Measurements from ENCODE around the gene CLEC17A. TPM values are rescaled to one million over a fixed set of nuclear protein-coding genes. Genes with fewer than 3 reads are reported as not detected.

The CLEC17A gene
- total and polyA plus RNA-seq, 2 experiments from 2014 or later: not detected

GRCh38 chr19:14558370-14559066 lies 24.4 kb upstream of the CLEC17A start:
- WGBS, 2 experiments (ENCODE audit: low coverage in 1 of 2, low lambda C conversion rate in 2 of 2, missing lambda C conversion rate in 2 of 2): 83 to 86% methylated on average over 23 of the region's 23 CpGs
- in situ Hi-C loops (cut with MboI): no loop called here
- Histone ChIP-seq H3K4me3 (no peak overlapping the region), H3F3A (ENCODE audit: insufficient read depth) (no peaks in the 10 kb centered on the region), H3K79me2 (ENCODE audit: insufficient read depth) (no peaks in the 10 kb centered on the region), H3K9ac (no peak overlapping the region), H4K20me1 (ENCODE audit: insufficient read depth) (no peaks in the 10 kb centered on the region), H3K9me3 (ENCODE audit: low read depth) (no peaks in the 10 kb centered on the region), H3K4me1 (ENCODE audit: insufficient read depth) (no peaks in the 10 kb centered on the region; the same call in 1 of the 2 replicates), H3K36me3 (ENCODE audit: low read depth) (no peaks in the 10 kb centered on the region), H3K9me2 (ENCODE audit: insufficient read depth) (no peaks in the 10 kb centered on the region), H2AFZ (no peak overlapping the region), H3K4me2 (ENCODE audit: unreplicated experiment) (no peak overlapping the region), H3K27me3 (replicated peaks; ENCODE audit: insufficient read depth) (no peaks in the 10 kb centered on the region), H3K27ac (no peak overlapping the region)
- DNase-seq: no peak
- TF ChIP-seq EZH2phosphoT487 (IDR thresholded peaks at IDR 0.05; ENCODE audit: insufficient read depth, low read depth): no peak
- TF ChIP-seq EZH2 (IDR thresholded peaks at IDR 0.05; ENCODE audit: insufficient read depth, poor library complexity, severe bottlenecking): no peak

DNA sequence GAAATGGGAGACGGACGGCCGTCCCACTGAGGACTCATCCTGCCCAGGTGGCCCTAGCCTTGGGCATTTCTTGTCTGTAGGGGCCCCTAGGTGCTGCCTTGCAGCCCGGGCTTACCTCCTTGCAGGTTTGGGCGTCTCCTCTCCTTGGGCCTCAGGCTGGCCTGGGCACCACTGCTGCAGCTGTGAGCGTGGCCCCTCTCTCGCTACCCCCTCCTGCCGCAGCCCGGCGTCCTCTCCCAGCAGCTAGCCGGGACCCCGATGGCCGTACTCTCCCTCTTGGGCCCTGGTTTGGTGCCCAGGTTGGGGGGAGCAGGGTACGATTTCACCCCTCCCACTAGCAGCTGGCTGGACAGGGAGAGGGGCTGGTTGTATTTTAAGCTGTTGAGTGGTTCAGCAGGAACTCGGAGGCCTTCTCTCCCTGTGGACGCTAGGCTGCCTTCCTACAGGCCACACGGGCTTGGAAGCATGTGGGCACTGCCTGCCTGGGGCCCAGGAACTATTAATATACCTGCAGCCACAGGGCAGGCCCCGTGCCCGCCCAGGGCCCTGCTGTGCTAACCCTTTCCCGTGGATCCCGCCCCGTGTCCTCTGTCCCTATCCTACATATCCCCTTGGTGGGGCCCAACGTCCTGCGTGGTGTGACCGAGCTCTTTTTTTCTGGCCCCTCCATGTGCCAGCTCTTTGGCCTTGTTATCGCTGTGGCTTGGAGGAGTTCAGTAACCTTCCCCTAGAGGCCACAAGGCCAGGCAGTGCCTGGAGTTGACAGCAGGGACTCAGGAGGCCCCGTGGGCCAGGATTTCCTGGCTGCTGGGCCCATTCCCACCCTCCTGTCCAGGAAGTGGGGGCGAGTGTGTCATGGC lies 22.7 kb upstream of the CLEC17A start:
- no peak for TF ChIP-seq EZH2 (IDR thresholded peaks at IDR 0.05; ENCODE audit: insufficient read depth, poor library complexity, severe bottlenecking)
- no peak for TF ChIP-seq EZH2phosphoT487 (IDR thresholded peaks at IDR 0.05; ENCODE audit: insufficient read depth, low read depth)
- DNase-seq: no peak
- no peaks in the 10 kb centered on the region for H4K20me1 ChIP-seq (ENCODE audit: insufficient read depth)
- H3K79me2 ChIP-seq (ENCODE audit: insufficient read depth): no peaks in the 10 kb centered on the region
- no peaks in the 10 kb centered on the region for H3F3A ChIP-seq (ENCODE audit: insufficient read depth)
- 79 to 80% methylated on average over 24 to 28 of the region's 28 CpGs for WGBS, 2 experiments (ENCODE audit: low coverage in 1 of 2, low lambda C conversion rate in 2 of 2, missing lambda C conversion rate in 2 of 2)
- no peak overlapping the region for H3K4me3 ChIP-seq
- H3K9me3 ChIP-seq (ENCODE audit: low read depth): no peaks in the 10 kb centered on the region
- H3K9ac ChIP-seq: no peak overlapping the region
- H3K4me1 ChIP-seq (ENCODE audit: insufficient read depth): no peaks in the 10 kb centered on the region; the same call in 1 of the 2 replicates
- in situ Hi-C loops (cut with MboI): no loop called here
- no peaks in the 10 kb centered on the region for H3K9me2 ChIP-seq (ENCODE audit: insufficient read depth)
- H2AFZ ChIP-seq: no peak overlapping the region
- no peaks in the 10 kb centered on the region for H3K36me3 ChIP-seq (ENCODE audit: low read depth)
- no peak overlapping the region for H3K4me2 ChIP-seq (ENCODE audit: unreplicated experiment)
- no peak overlapping the region for H3K27ac ChIP-seq
- H3K27me3 ChIP-seq (replicated peaks; ENCODE audit: insufficient read depth): no peaks in the 10 kb centered on the region

DNA sequence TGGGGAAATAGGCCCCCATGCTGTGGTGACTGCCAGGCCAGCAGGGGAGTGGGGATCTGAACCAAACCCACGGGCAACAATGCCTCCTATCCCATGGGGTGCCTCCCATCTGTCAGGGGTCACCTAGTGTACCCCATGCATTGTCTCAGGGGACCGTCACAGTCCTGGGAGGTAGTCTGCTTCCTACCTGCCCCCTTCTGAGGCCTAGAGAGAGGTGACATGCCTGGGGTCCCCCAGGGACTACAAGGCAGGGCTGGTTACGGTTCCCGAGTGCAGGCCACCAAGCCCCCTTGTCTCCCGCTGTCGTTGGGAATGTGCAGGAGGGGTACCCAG lies 22.1 kb upstream of the CLEC17A start:
- Histone ChIP-seq H3F3A (ENCODE audit: insufficient read depth) (no peaks in the 10 kb centered on the region), H3K9me3 (ENCODE audit: low read depth) (no peaks in the 10 kb centered on the region), H3K79me2 (ENCODE audit: insufficient read depth) (no peaks in the 10 kb centered on the region), H3K9ac (no peak overlapping the region), H3K4me3 (no peak overlapping the region), H3K27me3 (replicated peaks; ENCODE audit: insufficient read depth) (no peaks in the 10 kb centered on the region), H4K20me1 (ENCODE audit: insufficient read depth) (no peaks in the 10 kb centered on the region), H3K4me1 (ENCODE audit: insufficient read depth) (no peaks in the 10 kb centered on the region; the same call in 1 of the 2 replicates), H3K4me2 (ENCODE audit: unreplicated experiment) (no peak overlapping the region), H2AFZ (no peak overlapping the region), H3K36me3 (ENCODE audit: low read depth) (no peaks in the 10 kb centered on the region), H3K27ac (no peak overlapping the region), H3K9me2 (ENCODE audit: insufficient read depth) (no peaks in the 10 kb centered on the region)
- in situ Hi-C loops (cut with MboI): no loop called here
- 85 to 86% methylated on average over 6 of the region's 6 CpGs for WGBS, 2 experiments (ENCODE audit: low coverage in 1 of 2, low lambda C conversion rate in 2 of 2, missing lambda C conversion rate in 2 of 2)
- TF ChIP-seq EZH2 (IDR thresholded peaks at IDR 0.05; ENCODE audit: insufficient read depth, poor library complexity, severe bottlenecking) (no peak), EZH2phosphoT487 (IDR thresholded peaks at IDR 0.05; ENCODE audit: insufficient read depth, low read depth) (no peak)
- DNase-seq: no peak

DNA sequence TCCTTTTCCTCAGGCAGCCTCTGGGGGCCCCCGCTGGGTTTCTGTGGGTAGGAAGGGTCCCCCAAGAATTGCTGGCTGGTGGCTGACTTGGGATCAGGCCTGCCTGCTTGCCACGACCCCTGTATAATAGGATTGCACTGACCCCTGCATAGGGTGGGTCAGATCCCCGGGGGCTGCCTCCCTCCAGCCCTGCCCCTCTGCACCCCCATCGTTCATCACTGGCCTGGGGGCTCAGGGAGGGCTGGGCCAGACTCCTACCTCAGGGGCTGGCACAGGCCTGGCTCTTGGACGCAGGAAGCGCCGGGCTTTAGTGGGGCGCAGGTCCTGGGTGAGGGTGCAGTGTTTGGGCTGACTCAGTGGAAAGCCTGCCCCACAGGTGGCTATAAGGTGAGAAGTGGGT lies 21.6 kb upstream of the CLEC17A start:
- in situ Hi-C loops (cut with MboI): no loop called here
- no peaks in the 10 kb centered on the region for H4K20me1 ChIP-seq (ENCODE audit: insufficient read depth)

More for the DNA sequence above, 21.6 kb upstream of the CLEC17A start:
- H3K9ac ChIP-seq: no peak overlapping the region
- H2AFZ ChIP-seq: no peak overlapping the region
- no peaks in the 10 kb centered on the region for H3K9me3 ChIP-seq (ENCODE audit: low read depth)
- no peaks in the 10 kb centered on the region for H3F3A ChIP-seq (ENCODE audit: insufficient read depth)
- H3K36me3 ChIP-seq (ENCODE audit: low read depth): no peaks in the 10 kb centered on the region
- no peak for DNase-seq
- H3K4me1 ChIP-seq (ENCODE audit: insufficient read depth): no peaks in the 10 kb centered on the region; the same call in 1 of the 2 replicates
- no peaks in the 10 kb centered on the region for H3K27me3 ChIP-seq (replicated peaks; ENCODE audit: insufficient read depth)
- WGBS, 2 experiments (ENCODE audit: low coverage in 1 of 2, low lambda C conversion rate in 2 of 2, missing lambda C conversion rate in 2 of 2): 80 to 82% methylated on average over 8 of the region's 8 CpGs
- H3K9me2 ChIP-seq (ENCODE audit: insufficient read depth): no peaks in the 10 kb centered on the region
- no peaks in the 10 kb centered on the region for H3K79me2 ChIP-seq (ENCODE audit: insufficient read depth)
- H3K4me3 ChIP-seq: no peak overlapping the region
- no peak overlapping the region for H3K4me2 ChIP-seq (ENCODE audit: unreplicated experiment)
- H3K27ac ChIP-seq: no peak overlapping the region
- TF ChIP-seq EZH2 (IDR thresholded peaks at IDR 0.05; ENCODE audit: insufficient read depth, poor library complexity, severe bottlenecking) (no peak), EZH2phosphoT487 (IDR thresholded peaks at IDR 0.05; ENCODE audit: insufficient read depth, low read depth) (no peak)
